Stimulated activated naive CD8-positive, alpha-beta T cell treated with anti-CD3 and anti-CD28 coated beads, Interleukin-15, Interleukin-2, amounts not matched to agents 100 U/mL and 50 U/mL, for 24 hours (primary cell): Measurements from ENCODE around the gene CTNNB1.

Source experiments
- ATAC-seq: fragments of 150-1000 bp; cut with Tn5 transposase; one replicate; pipeline ENCODE4 v1.10.0; 2021
- DNase-seq: peaks from one replicate; pipeline ENCODE4 v3.0.0; 2021

Gene CTNNB1

GRCh38 chr3:41219424-41219823, 20.1 kb downstream of the CTNNB1 start:
- no peak for DNase-seq

GRCh38 chr3:41220906-41221677, 21.8 kb downstream of the CTNNB1 start:
- no peak for ATAC-seq
- DNase-seq, result no peak

More at GRCh38 chr3:41219424-41219823, 20.1 kb downstream of the CTNNB1 start:
- no peak for ATAC-seq

GRCh38 chr3:41222012-41222411, 22.7 kb downstream of the CTNNB1 start:
- DNase-seq (no peak), ATAC-seq (no peak)

DNA sequence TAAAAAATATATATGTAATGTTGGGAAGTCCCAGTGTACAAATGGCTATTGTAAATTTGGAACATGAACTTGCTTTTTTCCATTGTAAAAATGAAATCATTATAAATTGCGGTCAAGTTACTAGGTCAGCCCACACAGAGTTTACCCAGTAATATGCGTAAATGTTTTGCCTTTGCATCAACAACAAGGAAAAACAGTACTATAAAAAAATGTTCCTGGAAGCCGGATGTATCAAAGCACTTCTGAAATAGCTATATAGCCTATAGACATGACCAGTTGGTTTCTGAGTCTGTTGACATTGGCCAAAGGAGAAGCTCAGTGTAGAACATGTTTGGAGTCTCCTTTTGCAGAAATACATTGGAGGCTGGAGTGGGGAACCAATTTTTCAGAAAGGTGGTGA, 23.2 kb downstream of the CTNNB1 start:
- no peak for ATAC-seq
- DNase-seq, result no peak

DNA sequence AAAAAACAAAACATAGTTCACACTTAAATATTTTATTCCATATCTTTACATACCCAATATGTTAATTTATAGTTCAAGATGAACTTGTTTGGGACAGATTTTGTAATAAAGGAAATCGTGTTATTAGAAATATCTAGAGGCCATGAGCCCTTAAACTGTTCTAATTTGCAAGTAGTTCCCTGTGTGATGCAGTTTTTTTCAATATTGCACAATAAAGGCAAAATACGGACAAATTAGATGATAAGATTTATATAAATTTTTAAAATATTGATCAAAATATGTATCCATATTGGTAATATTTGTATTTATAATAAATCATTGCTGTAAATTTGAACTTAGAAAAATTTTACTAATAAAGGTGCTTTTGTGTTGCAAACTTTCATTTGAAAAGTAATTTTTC, 23.8 kb downstream of the CTNNB1 start:
- DNase-seq (no peak), ATAC-seq (no peak)

DNA sequence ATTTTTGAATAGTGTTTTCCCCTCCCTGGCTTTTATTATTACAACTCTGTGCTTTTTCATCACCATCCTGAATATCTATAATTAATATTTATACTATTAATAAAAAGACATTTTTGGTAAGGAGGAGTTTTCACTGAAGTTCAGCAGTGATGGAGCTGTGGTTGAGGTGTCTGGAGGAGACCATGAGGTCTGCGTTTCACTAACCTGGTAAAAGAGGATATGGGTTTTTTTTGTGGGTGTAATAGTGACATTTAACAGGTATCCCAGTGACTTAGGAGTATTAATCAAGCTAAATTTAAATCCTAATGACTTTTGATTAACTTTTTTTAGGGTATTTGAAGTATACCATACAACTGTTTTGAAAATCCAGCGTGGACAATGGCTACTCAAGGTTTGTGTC, 24.4 kb downstream of the CTNNB1 start:
- no peak for DNase-seq
- no peak for ATAC-seq

DNA sequence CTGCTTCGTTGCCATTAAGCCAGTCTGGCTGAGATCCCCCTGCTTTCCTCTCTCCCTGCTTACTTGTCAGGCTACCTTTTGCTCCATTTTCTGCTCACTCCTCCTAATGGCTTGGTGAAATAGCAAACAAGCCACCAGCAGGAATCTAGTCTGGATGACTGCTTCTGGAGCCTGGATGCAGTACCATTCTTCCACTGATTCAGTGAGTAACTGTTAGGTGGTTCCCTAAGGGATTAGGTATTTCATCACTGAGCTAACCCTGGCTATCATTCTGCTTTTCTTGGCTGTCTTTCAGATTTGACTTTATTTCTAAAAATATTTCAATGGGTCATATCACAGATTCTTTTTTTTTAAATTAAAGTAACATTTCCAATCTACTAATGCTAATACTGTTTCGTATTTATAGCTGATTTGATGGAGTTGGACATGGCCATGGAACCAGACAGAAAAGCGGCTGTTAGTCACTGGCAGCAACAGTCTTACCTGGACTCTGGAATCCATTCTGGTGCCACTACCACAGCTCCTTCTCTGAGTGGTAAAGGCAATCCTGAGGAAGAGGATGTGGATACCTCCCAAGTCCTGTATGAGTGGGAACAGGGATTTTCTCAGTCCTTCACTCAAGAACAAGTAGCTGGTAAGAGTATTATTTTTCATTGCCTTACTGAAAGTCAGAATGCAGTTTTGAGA, 25.0 kb downstream of the CTNNB1 start:
- DNase-seq (no peak), ATAC-seq (no peak)

- ATAC-seq, result no peak
- DNase-seq, result no peak
Measured at GRCh38 chr3:41234823-41235721, 35.8 kb downstream of the CTNNB1 start.

- no peak for DNase-seq
- no peak for ATAC-seq
Measured at GRCh38 chr3:41236228-41236627, 36.9 kb downstream of the CTNNB1 start.

GRCh38 chr3:41237907-41238306, 38.6 kb downstream of the CTNNB1 start:
- ATAC-seq, result no peak
- no peak for DNase-seq

- ATAC-seq (no peak), DNase-seq (no peak)
Measured at GRCh38 chr3:41239587-41239986, 40.3 kb downstream of the CTNNB1 start.

DNA sequence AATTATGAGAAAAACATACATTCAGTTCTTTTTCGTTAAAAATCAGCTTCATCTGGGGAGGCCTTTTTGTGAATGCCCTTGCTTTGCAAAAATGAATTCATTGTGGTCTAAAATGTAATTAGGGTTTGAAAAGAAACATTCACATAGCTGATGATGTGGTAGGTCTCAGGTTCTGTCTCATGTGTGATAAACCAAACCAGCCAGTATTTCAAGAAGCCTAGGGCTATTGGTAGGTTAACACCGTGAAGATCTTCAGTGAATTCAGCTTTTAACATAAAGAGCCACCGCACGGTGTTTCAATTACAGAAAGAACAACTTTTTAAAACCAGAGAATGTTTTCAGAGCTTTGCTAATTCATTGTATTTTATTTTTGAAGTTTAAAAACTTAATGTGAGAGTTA, 41.9 kb downstream of the CTNNB1 start:
- no peak for DNase-seq
- ATAC-seq, result no peak

- DNase-seq (no peak), ATAC-seq (no peak)
Measured at GRCh38 chr3:41241800-41242571, 42.7 kb downstream of the CTNNB1 start.

DNA sequence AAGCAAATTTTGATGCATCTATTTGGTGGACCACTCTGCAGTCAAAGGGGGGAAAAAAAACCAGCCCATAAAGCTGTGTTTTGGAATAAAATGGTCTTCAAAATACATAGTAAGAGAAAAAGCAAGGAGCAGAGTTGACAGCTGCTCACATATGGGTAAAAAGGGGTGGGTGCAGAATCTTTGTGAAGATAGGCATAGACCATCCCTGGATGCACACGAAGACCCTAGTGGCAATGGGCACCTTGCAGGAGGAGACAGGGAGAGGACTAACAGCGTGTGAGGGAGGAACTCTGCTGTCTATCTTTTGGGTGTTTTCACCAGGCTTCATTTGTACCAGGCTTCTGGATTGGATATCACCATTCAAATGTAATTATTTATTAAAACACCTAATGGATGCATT, 43.9 kb downstream of the CTNNB1 start:
- no peak for ATAC-seq
- DNase-seq, result no peak

DNA sequence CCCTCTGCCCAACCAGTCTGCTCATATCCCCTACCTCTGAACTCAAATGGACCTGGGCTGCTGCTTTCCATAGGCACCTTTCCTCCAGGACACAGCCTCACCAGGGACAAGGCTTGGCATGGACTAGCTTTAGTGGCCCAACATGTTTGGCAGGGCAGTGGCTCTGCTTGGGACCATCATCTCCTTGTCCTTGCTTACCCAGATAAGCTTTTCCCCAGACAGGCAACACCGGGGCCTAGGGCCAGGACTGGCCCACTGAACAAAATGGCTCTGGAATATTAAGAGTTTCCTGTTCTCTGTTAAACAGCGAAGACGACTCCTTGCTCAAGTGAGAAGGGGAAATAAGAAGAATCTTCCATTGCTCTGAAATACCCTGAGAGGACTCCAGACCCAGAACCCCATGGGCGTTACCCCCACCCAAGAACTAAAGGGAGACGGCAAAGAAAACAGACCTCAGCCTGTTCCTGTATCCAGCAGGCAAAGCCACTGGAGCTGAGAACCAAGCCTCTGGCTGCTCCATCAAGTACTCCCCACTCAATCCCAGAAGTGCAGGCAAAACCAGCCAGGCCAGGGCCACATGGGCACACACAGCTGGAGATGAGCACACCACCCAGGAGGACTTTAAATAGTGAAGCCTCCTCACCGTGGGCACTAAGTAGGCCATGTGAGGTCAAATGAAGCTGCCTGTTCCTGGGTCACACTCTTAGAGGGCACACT, 45.5 kb downstream of the CTNNB1 start:
- DNase-seq, result no peak
- peak; percentile 12 for ATAC-seq

- ATAC-seq, result no peak
- no peak for DNase-seq
Measured at GRCh38 chr3:41247055-41248004, 48.0 kb downstream of the CTNNB1 start.

- ATAC-seq, result no peak
- DNase-seq, result no peak
Measured at GRCh38 chr3:41248525-41248924, 49.2 kb downstream of the CTNNB1 start.

GRCh38 chr3:41249318-41249717, 50.0 kb downstream of the CTNNB1 start:
- no peak for ATAC-seq
- DNase-seq, result no peak

DNA sequence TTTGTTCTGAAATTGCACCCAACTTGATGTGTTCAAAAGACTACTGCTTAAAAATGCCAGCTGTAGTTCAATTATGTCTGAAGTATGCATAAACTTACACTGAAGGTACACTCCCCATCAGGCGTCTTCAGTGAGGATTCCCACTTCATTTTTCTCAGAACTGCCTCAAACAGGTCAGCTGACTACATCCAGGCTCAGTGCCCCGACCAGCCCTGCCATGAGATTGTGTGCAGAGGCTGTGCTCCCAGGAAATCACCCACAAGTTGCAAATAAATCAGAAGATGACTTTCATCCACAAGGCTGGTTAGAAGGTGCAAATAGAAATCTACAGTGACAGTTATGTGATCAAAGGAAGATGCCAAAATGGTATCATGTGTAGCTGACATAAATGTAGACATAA, 51.5 kb downstream of the CTNNB1 start:
- ATAC-seq, result no peak
- no peak for DNase-seq

- ATAC-seq, result no peak
Measured at GRCh38 chr3:41251593-41251992, 52.3 kb downstream of the CTNNB1 start.

More at GRCh38 chr3:41251593-41251992, 52.3 kb downstream of the CTNNB1 start:
- no peak for DNase-seq
